Esophagus muscularis mucosa (tissue), 4 donors: Measurements from ENCODE around the gene ACLY.
A peak's percentile ranks its signal among the peaks of the same experiment; 100 is the strongest.

Experiments used
- EP300 ChIP-seq: sonication (generic); formaldehyde crosslinking; IDR thresholded peaks from one replicate; pipeline ENCODE4 v1.6.1; 2017; ENCODE audit warnings: antibody characterized with exemption
- POLR2A ChIP-seq: fragments of 450-650 bp; IDR thresholded peaks from one replicate; pipeline ENCODE4 v1.6.1; 2017; ENCODE audit warnings: antibody characterized with exemption, moderate library complexity, mild to moderate bottlenecking, low read depth
- POLR2AphosphoS5 ChIP-seq, 2 donors: sonication (generic); formaldehyde crosslinking; IDR thresholded peaks; one replicate each; pipeline ENCODE4 v1.6.1; 2017; ENCODE audit warnings: antibody characterized with exemption in 2 of 2
- TF ChIP-seq, protein P1 (sequence below), 3 experiments: fragments of 200-600 bp in 2 of 3; fragments of 450-650 bp in 1 of 3; sonication (generic) in 2 of 3; IDR thresholded peaks; one replicate each; pipeline ENCODE4 v1.5.1; 2017 to 2019; ENCODE audit warnings: antibody characterized with exemption in 3 of 3, mild to moderate bottlenecking in 2 of 3, moderate library complexity in 1 of 3

DNA sequence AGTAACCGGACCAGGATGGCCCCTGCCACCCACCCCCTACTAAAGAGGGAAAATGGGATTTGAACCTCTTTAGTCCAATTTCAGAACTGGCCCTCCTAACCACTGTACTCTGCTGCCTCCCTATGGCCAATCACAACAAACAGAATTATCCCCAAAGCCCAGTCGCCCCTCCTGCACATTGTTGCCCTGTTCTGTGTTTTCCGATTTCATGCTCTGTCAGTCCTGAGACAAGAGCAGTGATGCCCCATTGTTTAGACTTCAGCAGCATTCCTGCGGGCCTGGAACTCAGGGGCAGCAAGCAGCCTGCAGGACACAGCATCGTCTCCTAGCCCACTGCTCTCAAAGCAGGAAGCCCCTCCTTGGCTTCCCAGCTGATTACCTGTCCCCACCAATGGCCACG, 33.0 kb downstream of the ACLY start:
- TF ChIP-seq, protein P1, sequence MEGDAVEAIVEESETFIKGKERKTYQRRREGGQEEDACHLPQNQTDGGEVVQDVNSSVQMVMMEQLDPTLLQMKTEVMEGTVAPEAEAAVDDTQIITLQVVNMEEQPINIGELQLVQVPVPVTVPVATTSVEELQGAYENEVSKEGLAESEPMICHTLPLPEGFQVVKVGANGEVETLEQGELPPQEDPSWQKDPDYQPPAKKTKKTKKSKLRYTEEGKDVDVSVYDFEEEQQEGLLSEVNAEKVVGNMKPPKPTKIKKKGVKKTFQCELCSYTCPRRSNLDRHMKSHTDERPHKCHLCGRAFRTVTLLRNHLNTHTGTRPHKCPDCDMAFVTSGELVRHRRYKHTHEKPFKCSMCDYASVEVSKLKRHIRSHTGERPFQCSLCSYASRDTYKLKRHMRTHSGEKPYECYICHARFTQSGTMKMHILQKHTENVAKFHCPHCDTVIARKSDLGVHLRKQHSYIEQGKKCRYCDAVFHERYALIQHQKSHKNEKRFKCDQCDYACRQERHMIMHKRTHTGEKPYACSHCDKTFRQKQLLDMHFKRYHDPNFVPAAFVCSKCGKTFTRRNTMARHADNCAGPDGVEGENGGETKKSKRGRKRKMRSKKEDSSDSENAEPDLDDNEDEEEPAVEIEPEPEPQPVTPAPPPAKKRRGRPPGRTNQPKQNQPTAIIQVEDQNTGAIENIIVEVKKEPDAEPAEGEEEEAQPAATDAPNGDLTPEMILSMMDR (IDR thresholded peaks at IDR 0.05) = peak in 2 of 3 experiments; percentile 6 to 23
- TF ChIP-seq POLR2A (no peak), POLR2AphosphoS5 (IDR thresholded peaks at IDR 0.05) (no peak), EP300 (no peak)
